Lung (tissue), 12 donors: ENCODE measurements around the gene TUBD1. TPM values are rescaled to one million over a fixed set of nuclear protein-coding genes. Genes with fewer than 3 reads are reported as not detected.

Experiments
- ATAC-seq: fragments of 200-7000 bp; cut with Tn5 transposase; one replicate; pipeline ENCODE4 v1.9.1; 2020; ENCODE audit warnings: moderate number of reproducible peaks; ENCODE audit not compliant: insufficient read depth, low FRiP score
- DNase-seq, 3 donors: peaks; one replicate each; pipeline ENCODE4 v3.0.0-alpha.2; 2013 to 2017
- H3K27ac ChIP-seq, 2 donors: one replicate each; pipeline ENCODE4 v1.5.1; 2013; ENCODE audit warnings: mild to moderate bottlenecking in 2 of 2, moderate library complexity in 2 of 2, control low read depth in 1 of 2, inconsistent platforms in 1 of 2, low read depth in 1 of 2, low read length in 1 of 2
- H3K27me3 ChIP-seq, 3 donors: one replicate each; pipeline ENCODE4 v1.5.1; 2013; ENCODE audit warnings: low read length in 2 of 3; ENCODE audit not compliant: control insufficient read depth in 3 of 3, insufficient read depth in 3 of 3
- H3K36me3 ChIP-seq, 4 donors: one replicate each; pipeline ENCODE4 v1.5.1; 2013; ENCODE audit warnings: low read length in 4 of 4, mild to moderate bottlenecking in 1 of 4, moderate library complexity in 1 of 4; ENCODE audit not compliant: control insufficient read depth in 4 of 4, insufficient read depth in 4 of 4
- H3K4me1 ChIP-seq, 5 donors: one replicate each; pipeline ENCODE4 v1.5.1; 2013; ENCODE audit warnings: low read length in 5 of 5, mild to moderate bottlenecking in 2 of 5, moderate library complexity in 1 of 5; ENCODE audit not compliant: control insufficient read depth in 5 of 5, insufficient read depth in 5 of 5
- H3K4me3 ChIP-seq: one replicate; pipeline ENCODE4 v1.5.1; 2013; ENCODE audit warnings: mild to moderate bottlenecking, control low read depth, moderate library complexity
- H3K9ac ChIP-seq, 2 donors: one replicate each; pipeline ENCODE4 v1.5.1; 2013; ENCODE audit warnings: low read length in 2 of 2, control low read depth in 1 of 2; ENCODE audit not compliant: insufficient read depth in 1 of 2
- H3K9me3 ChIP-seq, 4 donors: one replicate each; pipeline ENCODE4 v1.5.1; 2013; ENCODE audit warnings: low read length in 3 of 4, mild to moderate bottlenecking in 1 of 4, moderate library complexity in 1 of 4; ENCODE audit not compliant: control insufficient read depth in 4 of 4, insufficient read depth in 3 of 4
- WGBS, 2 donors: extraction: QIAGEN DNeasy Blood & Tissue Kit; methylation state at CpG; one replicate each; pipeline ENCODE4 v1.1.7; 2013; 5-methylcytosine and 5-hydroxymethylcytosine counted together
- polyA plus RNA-seq, 2 donors: library from polyadenylated mRNA; stranded (reverse); fragments of 200-250 nt; gene quantifications; one replicate each; pipeline ENCODE4 v1.2.1, GENCODE V29; 2013
- total RNA-seq, 2 donors: library from RNA; depleted of rRNA in 1 of 2; stranded (reverse); fragments of >200 nt in 1 of 2; gene quantifications; one replicate each; pipeline ENCODE4 v1.2.1, GENCODE V29; 2014 to 2021
- TF ChIP-seq, protein P1 (sequence below): IDR thresholded peaks from 2 replicates; pipeline ENCODE4 v1.5.1; 2012; ENCODE audit warnings: mild to moderate bottlenecking; ENCODE audit errors: control extremely low read depth, extremely low read depth
- donor health status: control.
- donor health status: control.
- donor health status: Bipolar disorder and iron deficiency.
- donor health status: healthy.
- donor health status: DM: yes; HTN: yes; CAD: no.

The TUBD1 gene
- total and polyA plus RNA-seq, 4 donors, result 4.8 to 15.3 (median 5.4) TPM

DNA sequence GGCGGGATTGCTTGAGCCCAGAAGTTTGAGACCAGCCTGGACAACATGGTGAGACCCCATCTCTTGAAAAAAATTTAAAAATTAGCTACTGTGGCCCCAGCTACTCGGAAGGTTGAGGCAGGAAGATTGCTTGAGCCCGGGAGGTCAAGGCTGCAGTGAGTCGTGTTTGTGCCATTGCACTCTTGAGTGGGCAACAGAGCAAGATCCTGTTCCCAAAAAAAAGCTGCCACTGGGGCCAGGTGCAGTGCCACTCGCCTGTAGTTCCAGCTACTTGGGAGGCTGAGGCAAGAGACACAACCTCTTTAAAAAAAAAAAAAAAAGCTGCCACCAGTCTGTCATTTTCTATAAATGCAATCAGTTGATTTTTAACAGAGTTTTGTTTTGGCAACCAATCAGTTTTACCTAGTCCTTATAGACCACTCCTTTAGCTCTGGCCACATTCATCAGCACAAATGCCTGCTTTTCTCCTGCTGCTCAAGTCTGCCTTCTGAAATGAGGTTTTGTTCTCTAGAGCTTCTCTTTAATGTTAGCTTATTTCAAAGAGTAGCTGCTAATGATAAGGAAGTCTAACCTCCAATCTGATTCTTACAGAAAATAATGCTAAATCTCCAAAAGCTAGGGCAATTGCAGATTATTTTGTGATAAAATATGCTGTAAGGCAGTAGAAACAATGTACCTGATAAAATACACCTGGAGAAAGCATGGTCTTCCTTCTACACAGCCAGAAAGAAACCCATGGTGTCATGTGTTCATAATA lies 64.8 kb downstream of the TUBD1 start:
- peaks cover 0 to under 1% (median 0%) of the 10 kb centered on the region in 4 donors for H3K36me3 ChIP-seq
- TF ChIP-seq, protein P1, sequence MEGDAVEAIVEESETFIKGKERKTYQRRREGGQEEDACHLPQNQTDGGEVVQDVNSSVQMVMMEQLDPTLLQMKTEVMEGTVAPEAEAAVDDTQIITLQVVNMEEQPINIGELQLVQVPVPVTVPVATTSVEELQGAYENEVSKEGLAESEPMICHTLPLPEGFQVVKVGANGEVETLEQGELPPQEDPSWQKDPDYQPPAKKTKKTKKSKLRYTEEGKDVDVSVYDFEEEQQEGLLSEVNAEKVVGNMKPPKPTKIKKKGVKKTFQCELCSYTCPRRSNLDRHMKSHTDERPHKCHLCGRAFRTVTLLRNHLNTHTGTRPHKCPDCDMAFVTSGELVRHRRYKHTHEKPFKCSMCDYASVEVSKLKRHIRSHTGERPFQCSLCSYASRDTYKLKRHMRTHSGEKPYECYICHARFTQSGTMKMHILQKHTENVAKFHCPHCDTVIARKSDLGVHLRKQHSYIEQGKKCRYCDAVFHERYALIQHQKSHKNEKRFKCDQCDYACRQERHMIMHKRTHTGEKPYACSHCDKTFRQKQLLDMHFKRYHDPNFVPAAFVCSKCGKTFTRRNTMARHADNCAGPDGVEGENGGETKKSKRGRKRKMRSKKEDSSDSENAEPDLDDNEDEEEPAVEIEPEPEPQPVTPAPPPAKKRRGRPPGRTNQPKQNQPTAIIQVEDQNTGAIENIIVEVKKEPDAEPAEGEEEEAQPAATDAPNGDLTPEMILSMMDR, result no peak
- 72 to 73% methylated on average over 5 of the region's 5 CpGs for WGBS, 2 donors
- H3K4me1 ChIP-seq, result peaks cover 3 to 41% (median 18%) of the 10 kb centered on the region in 5 donors
- no peak overlapping the region for H3K9ac ChIP-seq
- H3K9me3 ChIP-seq, result no peaks in the 10 kb centered on the region
- H3K27me3 ChIP-seq, result no peaks in the 10 kb centered on the region
- ATAC-seq (no peak), DNase-seq (peak in 2 of 3 donors; percentile 47 to 54)
- peak overlapping the region in 1 of 2 donors; percentile 47 for H3K27ac ChIP-seq
- H3K4me3 ChIP-seq, result no peak overlapping the region

DNA sequence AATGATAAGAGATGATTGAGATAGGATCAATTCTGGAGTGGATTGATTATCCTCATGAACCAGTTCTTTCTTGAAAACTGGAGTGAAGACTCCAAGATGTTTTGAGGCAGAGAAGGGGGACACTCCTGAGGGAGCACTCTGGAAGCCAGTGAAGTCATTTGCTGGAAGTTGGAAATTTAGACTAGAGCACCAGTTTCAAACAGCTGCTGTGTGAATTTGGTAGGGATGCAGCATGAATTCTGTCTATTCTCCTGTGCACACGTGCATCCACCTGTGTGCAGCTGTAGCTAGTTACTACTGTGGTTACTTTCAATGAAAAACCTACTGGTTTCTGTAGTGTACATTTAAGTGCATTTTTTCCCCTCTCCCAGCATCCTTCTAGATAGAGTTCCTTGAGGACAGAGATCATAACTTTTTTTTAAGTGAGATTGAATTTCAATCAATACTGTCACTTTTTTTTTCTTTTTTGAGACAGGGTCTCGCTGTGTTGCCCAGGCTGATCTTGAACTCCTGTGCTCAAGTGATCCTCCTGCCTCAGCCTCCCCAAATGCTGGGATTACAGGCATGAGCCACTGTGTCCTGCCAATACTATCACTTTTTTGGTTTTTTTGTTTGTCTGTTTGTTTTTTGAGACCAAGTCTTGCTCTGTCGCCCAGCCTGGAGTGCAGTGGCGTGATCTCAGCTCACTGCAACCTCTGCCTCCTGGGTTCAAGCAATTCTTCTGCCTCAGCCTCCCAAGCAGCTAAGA lies 65.9 kb downstream of the TUBD1 start:
- TF ChIP-seq, protein P1, result no peak
- Histone ChIP-seq H3K4me1 (peaks cover 1 to 41% (median 18%) of the 10 kb centered on the region in 5 donors), H3K9me3 (no peaks in the 10 kb centered on the region), H3K27ac (peak overlapping the region in 1 of 2 donors; percentile 24), H3K27me3 (no peaks in the 10 kb centered on the region), H3K9ac (no peak overlapping the region), H3K36me3 (peaks cover 0 to 4% (median 0%) of the 10 kb centered on the region in 4 donors), H3K4me3 (no peak overlapping the region)
- DNase-seq, result no peak
- 91% methylated on average over 4 of the region's 4 CpGs for WGBS, 2 donors
- no peak for ATAC-seq

DNA sequence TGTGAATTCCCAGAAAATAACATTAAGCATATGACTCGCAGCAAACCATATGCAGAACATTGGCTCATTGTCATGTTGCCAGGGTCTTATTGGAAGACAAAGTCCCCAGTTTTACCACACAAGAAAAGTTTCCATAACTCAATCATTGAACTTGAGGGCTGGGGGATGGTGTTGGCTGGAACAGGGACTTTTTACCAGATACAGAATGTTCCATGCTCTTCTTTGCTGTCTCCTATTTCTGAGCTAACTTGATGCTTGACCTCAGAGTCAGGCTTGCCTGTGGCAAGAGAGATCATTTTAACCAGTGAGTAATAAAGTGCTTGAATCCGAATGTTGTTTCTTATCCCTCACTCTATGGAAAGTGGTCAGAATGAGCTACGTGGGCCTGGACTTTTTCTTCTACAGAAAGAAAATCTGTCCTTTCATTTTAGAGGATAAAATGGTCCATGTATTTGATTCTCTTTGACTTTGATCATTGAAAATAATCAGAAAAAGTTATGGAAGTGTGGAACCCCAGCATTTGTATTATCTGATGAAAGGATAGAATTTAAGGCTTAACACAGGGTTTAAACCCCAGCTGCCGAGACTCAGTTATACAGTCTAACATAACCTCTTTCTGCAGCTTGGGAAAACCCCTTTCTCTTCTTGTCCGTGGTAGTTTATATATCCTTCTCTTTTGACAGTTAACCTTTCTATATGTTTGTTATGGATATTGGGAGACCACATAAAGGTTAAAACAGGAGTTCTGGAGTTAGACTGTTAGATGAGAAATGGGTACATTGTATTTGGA lies 67.0 kb downstream of the TUBD1 start:
- ATAC-seq, result no peak
- Histone ChIP-seq H3K9me3 (no peaks in the 10 kb centered on the region), H3K4me1 (peaks cover 0 to 32% (median 13%) of the 10 kb centered on the region in 5 donors), H3K36me3 (peaks cover 0 to 4% (median 0%) of the 10 kb centered on the region in 4 donors), H3K27me3 (no peaks in the 10 kb centered on the region), H3K27ac (peak overlapping the region in 1 of 2 donors; percentile 64), H3K4me3 (no peak overlapping the region), H3K9ac (no peak overlapping the region)
- WGBS, 2 donors, result 67 to 73% methylated on average over 5 of the region's 5 CpGs
- TF ChIP-seq, protein P1, result no peak
- DNase-seq, result peak in 2 of 3 donors; percentile 55 to 72
